Pons (tissue), 1 donor: ENCODE data around the gene RNU5B-1.
A peak's percentile ranks its signal among the peaks of the same experiment; 100 is the strongest.

Experiments used
- DNase-seq: peaks from one replicate; pipeline ENCODE4 v3.0.0-alpha.2; 2016; ENCODE audit warnings: low spot score

Gene RNU5B-1

DNA sequence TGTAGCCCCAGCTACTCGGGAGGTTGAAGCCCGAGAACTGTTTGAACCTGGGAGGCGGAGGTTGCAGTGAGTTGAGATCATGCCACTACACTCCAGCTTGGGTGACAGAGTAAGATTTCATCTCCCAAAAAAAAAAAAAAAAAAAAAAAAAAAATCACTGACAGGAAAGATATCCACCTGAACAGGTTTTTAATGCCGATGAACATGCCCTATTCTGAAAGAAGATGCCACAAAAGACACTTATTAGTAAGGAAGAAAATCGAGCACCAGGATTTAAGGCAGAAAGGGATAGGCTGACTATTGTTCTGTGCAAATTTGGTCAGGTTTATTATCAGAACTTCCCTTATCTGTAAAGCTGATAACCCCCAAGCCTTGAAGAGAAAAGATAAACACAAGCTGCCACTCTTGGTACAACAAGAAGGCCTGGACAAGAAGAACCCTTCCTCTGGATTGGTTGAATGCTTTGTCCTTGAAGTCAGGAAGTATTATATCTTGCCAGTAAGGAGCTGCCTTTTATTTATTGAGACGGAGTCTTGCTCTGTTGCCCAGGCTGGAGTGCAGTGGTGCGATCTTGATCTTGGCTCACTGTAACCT lies 15.1 kb upstream of the RNU5B-1 start:
- no peak for DNase-seq

GRCh38 chr15:65290228-65290627 lies 14.2 kb upstream of the RNU5B-1 start:
- no peak for DNase-seq

- no peak for DNase-seq
Observed at GRCh38 chr15:65292938-65293518, 11.4 kb upstream of the RNU5B-1 start.

DNA sequence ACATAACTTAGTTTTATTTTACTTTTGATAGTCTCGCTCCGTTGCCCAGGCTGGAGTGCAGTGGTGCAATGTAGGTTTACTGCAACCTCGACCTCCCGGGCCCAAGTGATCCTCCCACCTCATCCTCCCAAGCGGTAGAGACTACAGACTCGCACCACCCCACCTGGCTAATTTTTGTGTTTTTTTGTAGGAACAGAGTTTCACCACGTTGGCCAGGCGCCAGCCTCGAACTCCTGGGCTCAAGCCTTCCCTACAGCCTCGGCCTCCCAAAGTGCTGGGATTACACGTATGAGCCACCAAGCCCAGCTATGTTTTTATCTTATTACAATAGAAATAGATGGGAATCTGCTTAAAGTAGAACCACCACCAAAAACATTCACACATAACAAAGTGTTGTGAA lies 5.7 kb upstream of the RNU5B-1 start:
- DNase-seq: no peak

DNA sequence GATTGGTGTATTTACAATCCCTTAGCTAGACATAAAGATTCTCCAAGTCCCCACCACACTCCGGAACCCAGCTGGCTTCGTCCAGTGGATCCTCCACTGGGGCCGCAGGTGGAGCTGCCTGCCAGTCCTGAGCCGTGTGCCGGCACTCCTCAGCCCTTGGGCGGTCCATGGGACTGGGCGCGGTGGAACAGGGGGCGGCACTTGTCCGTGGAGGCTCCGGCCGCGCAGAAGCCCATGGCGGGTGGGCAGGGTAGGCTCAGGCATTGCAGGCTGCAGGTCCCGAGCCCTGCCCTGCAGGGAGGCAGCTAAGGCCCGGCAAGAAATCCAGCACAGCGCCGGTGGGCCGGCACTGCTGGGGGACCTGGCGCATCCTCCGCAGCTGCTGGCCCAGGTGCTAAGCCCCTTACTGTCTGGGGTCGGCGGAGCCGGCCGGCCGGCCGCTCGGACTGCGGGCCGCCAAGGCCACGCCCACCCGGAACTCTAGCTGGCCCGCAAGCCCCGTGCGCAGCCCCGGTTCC lies 3.5 kb upstream of the RNU5B-1 start:
- DNase-seq: no peak

DNA sequence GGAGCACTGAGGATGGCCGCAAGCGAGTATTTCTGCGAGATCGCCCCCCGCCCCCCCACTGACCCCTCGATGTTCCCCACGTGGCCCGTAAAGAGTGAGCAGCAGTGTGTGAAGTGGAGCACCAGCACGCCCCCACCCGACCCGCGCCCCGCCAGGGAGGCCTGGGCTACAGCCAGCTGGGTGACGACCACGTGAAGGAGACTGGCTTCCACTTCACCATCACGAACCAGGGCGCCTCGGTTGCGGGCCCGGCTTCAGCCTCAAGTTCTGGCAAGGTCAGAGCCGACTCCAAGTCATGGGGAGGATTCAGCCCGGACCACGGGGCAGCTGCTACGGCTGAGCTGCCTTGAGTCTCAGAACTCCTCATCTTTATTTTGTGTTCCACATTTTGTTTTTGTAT lies 2.4 kb upstream of the RNU5B-1 start:
- no peak for DNase-seq

GRCh38 chr15:65303687-65304380 lies 643 bp upstream of the RNU5B-1 start:
- peak; percentile 72 for DNase-seq

GRCh38 chr15:65305150-65305758 lies 777 bp downstream of the RNU5B-1 start:
- peak; percentile 68 for DNase-seq

DNA sequence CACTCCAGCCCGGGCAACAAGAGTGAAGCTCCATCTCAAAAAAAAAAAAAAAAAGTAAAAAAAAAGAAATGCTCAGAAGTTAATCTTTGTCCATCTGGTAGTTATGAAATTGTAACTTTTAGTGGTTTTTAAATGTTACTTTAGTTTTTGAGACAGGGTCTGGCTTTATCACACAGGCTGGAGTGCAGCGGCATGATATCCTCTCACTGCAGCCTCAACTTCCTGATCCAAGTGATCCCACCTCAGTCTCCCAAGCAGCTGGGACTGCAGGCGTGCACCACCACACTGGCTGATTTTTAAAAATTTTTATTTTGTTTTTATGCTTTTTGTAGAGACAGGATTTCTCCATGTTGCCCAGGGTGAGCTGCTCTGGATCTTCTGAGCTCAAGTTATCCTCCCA lies 1.3 kb downstream of the RNU5B-1 start:
- no peak for DNase-seq

DNA sequence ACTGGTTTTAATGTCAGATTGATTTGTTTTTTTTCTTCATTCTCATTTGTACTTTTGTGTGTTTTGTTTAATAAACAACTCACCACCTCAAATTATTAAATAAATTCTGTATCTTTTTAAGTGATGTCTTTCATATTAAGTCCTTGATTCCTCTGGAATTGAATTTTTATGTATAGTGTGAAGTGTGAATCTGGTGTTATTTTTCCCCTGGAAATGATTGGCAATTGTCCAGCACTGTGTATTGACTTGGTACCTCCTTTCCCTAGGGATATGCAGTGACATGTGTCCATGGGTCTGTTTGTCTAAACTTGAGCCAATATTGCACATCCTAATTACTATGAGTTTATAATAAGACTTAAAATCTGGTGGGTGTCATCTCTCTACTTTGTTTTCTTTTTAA lies 2.1 kb downstream of the RNU5B-1 start:
- no peak for DNase-seq

DNA sequence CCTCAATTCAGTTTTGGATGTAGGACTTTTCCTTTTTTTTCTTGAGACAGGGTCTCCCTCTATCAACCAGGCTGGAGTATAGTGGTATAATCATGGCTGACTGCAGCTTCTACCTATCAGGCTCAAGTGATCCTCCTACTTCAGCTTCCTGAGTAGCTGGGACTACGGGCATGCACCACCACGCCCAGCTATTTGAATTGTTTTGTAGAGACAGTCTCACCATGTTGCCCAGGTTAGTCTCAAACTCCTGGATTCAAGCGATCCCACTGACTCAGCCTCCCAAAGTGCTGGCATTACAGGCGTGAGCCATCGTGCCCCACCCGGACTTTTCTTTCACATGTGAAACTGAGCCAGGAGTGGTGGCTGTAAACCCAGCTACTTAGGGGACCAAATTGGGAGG lies 3.5 kb downstream of the RNU5B-1 start:
- no peak for DNase-seq

DNA sequence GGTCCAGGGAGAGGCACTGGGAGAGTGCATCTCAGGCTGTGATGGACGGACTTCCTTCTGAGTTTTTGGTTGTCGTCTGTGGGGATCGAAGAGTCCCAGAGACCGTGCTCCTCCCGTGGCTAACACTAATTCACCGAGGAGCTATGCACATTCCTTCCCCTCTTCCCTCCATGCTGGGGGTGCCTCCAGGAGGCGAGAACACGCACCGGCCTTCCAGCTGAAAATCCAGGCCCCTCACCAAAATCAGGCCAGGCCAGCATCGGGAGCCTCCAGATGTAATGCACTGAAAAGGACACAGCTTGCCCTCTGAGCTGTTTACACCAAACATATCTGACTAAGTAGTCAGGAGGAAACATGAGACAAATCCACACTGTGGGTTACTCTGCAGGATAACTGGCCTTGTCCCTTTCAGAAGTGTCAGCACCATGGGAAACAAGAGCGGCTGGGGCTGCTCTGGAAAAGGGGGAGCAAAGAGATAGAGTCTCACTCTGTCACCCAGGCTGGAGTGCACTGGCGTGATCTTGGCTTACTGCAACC lies 5.5 kb downstream of the RNU5B-1 start:
- DNase-seq: no peak

GRCh38 chr15:65310431-65311137 lies 6.1 kb downstream of the RNU5B-1 start:
- DNase-seq: no peak

GRCh38 chr15:65311760-65312159 lies 7.3 kb downstream of the RNU5B-1 start:
- DNase-seq: no peak

- peak; percentile 86 for DNase-seq
Observed at GRCh38 chr15:65312400-65312916, 8.0 kb downstream of the RNU5B-1 start.

DNA sequence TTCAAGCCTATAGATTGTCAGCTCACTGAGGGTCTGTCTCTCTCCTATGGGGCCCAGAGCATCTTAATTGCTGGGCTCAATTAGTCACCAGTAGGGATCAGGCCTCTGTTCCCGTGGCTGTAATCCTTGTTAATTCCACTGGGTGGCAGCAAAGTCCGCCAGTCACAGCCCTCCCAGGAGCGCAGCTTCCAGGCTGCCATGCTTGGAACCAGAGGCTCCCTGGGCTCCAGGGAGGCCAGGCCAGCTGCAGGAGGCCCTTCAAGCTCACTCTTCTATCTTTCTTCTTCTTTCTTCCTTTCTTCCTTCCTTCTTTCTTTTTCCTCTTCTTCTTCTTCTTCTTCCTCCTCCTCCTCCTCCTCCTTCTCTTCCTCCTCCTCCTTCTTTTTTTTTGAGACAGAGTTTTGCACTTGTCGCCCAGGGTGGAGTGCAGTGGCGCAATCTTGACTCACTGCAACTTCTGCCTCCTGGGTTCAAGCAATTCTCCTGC lies 14.4 kb downstream of the RNU5B-1 start:
- DNase-seq: peak; percentile 86

- DNase-seq: peak; percentile 63
Observed at GRCh38 chr15:65323071-65323511, 18.6 kb downstream of the RNU5B-1 start.

- DNase-seq: peak; percentile 85
Observed at GRCh38 chr15:65326117-65326526, 21.6 kb downstream of the RNU5B-1 start.

GRCh38 chr15:65326818-65327217 lies 22.3 kb downstream of the RNU5B-1 start:
- DNase-seq: no peak

DNA sequence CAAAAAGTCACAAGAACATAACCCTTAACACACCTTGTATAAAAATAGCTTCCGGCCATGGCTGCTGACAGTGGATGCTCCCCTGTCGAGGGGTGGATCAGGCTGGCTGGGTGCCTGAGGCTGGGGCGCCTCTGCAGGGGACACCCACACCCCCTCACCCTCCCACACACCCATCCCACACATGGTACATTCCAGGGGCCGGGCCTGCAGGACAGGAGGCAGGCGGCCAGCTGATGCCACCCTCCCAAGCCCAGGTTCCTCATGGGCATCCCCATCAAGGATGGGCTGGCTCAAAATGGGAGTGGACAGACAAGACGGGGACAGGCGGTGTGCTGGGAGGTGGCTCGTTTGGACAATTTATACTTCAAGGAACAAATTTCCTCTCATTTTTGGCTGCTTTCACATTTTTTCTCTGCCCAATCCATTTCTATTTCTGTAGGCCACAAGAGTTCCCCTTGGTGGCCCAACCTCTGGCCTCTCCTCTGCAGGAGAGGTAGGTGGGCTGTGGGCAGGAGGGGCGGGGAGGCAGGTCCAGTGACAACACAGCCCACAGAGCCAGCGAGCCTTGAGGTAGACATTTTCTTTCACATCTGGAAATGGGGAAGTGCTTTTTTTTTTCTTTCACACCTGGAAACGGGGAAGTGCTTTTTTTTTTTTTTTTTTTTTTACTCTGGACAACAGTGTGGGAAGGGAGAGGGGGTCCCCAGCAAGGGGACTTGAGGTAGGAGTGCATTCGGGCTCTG lies 23.3 kb downstream of the RNU5B-1 start:
- no peak for DNase-seq
